Non-pigmented ciliary epithelial cell (primary cell): ENCODE results near the gene NDUFB7.
A peak's percentile ranks its signal among the peaks of the same experiment; 100 is the strongest.
"Not testable (repeated sequence)": the region's sequence is repeated elsewhere in the genome, so short reads cannot be mapped to it uniquely, and the experiment has no call there.

Experiments used
- DNase-seq: peaks from one replicate; pipeline ENCODE4 v3.0.0-alpha.2; 2010; ENCODE audit warnings: low read depth

NDUFB7 gene

DNA sequence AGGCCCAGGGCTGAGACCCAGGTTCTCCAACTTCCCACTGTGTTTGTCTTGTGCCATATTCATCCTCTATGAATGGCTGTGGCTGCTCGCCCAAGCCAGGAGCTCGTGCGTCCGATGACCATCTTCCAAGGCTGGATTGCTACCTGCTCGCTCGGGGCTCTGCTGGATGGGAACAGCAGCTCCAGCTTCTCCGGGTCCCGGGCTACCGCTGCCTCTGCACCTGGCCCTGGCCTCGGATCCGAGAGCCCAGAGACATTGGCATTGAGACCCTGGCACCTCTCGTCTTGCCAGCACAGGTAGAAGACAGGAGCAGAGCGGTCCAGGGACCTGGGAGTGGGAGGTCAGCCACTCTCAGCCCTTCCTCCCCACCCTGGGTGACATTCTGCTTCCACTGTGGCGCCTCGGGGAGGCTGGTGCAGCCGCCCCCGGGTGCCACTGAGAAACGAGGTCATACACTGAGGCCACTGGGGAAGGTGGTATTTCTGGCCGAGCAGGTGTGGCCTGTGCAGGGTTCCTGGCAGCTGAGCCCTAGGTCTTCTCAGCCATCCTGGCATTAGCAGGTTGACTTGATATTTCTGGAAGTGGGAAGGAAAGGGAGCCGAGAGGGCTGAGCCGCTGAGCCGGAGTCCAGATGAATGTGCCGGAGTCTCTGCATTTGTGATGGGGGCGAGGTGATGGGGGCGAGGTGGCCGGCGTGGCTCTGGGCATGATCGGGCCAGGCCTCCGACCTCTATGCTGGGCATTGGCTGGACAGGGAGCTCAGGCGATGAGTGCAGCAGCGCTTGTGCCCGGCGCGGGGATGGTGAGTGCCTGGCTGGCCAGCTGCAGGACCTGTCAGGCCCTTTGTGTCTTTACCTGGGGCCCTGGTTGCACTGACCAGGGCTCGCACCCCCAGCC lies 18.6 kb downstream of the NDUFB7 start:
- DNase-seq = no peak

- not testable (repeated sequence) for DNase-seq
Measured at GRCh38 chr19:14552006-14552360, 19.9 kb downstream of the NDUFB7 start.

DNA sequence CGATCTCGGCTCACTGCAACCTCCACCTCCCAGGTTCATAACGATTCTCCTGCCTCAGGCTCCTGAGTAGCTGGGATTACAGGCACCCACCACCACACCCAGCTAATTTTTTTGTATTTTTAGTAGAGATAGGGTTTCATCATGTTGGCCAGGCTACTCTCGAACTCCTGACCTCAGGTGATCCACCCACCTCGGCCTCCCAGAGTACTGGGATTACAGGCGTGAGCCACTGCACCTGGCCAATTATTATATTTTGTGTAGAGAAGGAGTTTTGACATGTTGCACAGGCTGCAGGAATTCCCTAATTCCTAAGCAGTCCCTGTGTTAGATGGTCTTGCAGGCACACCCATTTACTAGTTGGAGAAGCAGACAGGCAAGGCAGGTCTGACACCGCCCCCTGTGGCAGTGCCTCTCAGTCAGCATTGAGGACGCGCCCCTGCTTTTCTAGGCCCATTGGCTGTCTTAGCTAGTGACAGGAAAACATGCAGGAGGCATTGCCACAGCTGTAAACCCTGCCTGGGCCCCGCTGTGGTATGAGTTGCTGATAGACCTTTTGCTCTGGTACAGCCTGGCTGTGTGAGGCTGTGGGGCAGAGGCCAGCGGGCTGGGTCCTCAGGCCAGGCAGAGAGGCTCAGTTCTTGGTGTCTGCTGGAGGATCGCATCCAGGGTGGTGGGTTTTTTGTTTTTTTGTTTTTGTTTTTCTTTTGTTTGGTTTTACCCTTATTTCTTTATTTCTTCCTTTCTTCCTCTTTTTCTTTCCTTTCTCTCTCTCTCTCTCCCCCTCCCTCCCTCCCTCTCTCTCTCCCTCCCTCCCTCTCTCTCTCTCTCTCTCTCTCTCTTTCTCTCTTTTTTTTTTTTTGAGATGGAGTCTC lies 20.5 kb downstream of the NDUFB7 start:
- not testable (repeated sequence) for DNase-seq

- DNase-seq = no peak
Measured at GRCh38 chr19:14550201-14550754, 21.6 kb downstream of the NDUFB7 start.

GRCh38 chr19:14545716-14546082 lies 26.2 kb downstream of the NDUFB7 start:
- DNase-seq = no peak

GRCh38 chr19:14544977-14545715 lies 26.7 kb downstream of the NDUFB7 start:
- DNase-seq = no peak

DNA sequence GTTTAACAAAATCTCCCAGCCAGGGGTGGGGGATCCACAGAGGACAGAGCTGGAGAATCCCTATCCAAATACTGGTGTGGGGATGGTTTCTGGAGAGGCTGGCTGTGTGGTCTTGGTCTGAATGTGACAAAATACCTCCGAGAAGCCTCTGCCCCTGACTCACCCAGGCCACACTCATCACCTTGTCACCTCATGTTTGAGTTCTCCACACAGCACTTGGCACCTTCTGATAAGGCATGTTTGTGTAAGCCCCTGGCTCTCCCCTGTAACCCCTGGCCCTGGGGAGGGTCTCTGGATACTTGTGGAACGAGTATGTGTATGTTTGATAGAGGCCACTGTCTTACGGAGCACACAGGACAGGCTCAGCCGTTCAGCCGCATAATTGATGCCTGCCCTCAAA lies 27.8 kb downstream of the NDUFB7 start:
- DNase-seq = no peak

- DNase-seq = no peak
Measured at GRCh38 chr19:14542711-14543328, 29.0 kb downstream of the NDUFB7 start.

DNA sequence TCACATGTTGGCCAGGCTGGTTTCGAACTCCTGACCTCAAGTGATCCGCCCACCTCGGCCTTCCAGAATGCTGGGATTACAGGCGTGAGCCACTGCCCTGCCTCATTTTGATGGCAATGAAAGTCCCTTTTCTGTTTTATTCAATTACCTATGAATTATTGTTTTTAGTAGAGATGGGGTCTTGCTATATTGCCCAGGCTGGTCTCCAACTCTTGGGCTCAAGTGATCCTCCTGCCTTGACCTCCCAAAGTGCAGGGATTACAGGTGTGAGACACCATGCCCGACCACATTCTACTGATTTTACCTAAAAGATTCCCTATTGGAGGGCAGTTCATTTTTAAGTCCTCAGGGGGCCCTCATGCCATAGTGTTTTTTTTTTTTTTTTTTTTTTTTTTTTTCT lies 29.9 kb downstream of the NDUFB7 start:
- DNase-seq = not testable (repeated sequence)

DNA sequence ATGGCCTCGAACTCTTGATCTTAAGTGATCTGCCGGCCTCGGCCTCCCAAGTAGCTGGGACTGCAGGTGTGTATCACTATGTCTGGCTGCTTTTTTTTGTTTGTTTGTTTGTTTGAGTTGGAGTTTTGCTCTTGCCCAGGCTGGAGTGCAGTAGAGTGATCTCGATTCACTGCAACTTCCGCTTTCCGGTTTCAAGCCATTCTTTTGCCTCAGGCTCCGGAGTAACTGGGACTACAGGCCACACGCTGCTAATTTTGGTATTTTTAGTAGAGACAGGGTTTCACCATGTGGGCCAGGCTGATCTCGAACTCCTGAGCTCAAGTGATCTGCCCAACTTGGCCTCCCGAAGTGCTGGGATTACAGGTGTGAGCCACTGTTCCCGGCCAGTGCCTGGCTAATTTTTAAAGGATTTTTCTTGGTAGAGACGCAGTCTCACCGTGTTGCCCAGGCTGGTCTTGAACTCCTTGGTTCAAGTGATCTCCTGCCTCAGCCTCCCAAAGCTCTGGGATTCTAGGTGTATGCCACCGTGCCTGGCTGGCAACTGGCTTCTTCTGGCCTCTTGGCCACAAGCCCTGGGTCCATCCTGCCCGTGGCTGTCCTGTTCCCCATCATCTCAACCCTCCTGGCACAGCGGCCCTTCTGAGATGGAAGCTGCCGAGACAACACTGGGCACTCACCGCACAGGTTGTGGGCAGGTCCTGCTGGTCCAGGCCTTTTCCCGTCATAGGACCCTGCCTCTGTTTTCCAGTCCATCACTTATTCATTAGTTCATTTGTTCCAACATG lies 30.9 kb downstream of the NDUFB7 start:
- DNase-seq = no peak

- DNase-seq = no peak
Measured at GRCh38 chr19:14536926-14537692, 34.8 kb downstream of the NDUFB7 start.

DNA sequence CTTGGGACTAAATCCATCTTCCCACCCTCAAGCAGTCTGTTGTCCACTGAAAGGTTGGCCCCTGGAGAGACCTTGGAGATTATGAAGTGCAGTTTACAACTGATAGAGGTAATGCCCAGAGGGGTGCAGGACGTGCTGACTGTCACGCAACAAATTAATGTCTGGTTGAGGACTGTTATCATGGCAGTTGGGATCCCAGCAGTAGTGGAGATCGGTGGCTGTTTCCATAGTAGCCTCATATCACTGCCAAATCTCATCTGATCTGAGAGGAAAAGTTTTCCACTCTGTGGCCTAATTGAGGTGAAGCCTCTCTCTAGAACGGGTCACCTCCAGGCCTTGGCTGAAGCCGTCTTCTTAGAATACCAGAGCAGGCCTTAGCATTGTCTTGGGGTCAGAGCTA lies 38.4 kb downstream of the NDUFB7 start:
- DNase-seq = no peak

DNA sequence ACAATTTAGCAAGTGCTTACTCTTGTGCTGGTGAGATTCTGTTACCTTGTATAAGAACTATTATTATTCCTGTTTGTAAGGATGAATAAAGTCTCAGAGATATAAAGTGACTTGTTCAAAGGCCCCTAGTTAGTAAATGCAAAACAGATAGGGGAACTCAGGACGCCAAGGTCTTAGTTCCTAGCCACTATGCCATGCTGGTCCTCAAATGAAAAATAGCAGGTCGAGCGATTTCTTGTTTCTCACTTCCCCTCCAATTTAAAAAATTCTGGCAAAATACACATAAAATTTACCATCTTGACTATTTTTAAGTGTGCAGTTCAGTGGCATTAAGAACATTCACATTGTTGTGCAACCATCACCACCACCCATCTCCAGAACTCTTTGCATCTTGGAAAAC lies 41.4 kb downstream of the NDUFB7 start:
- no peak for DNase-seq

DNA sequence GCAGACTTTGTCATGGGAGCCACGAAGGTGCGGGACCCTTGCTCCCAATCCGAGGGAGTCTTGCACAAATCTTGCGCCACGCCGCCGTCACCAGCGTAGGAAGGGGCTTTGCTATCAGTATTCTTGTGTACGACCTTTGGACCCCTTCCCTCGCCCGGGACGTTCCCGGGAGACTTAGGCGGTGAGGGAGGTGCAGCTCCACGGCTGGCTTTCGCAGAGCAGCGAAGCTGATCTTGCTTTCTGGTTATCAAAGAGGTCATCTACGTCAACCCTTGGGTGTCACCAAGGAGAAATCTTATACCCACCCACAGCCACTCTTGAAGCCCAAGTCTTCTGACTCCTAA lies 41.9 kb downstream of the NDUFB7 start:
- no peak for DNase-seq

DNA sequence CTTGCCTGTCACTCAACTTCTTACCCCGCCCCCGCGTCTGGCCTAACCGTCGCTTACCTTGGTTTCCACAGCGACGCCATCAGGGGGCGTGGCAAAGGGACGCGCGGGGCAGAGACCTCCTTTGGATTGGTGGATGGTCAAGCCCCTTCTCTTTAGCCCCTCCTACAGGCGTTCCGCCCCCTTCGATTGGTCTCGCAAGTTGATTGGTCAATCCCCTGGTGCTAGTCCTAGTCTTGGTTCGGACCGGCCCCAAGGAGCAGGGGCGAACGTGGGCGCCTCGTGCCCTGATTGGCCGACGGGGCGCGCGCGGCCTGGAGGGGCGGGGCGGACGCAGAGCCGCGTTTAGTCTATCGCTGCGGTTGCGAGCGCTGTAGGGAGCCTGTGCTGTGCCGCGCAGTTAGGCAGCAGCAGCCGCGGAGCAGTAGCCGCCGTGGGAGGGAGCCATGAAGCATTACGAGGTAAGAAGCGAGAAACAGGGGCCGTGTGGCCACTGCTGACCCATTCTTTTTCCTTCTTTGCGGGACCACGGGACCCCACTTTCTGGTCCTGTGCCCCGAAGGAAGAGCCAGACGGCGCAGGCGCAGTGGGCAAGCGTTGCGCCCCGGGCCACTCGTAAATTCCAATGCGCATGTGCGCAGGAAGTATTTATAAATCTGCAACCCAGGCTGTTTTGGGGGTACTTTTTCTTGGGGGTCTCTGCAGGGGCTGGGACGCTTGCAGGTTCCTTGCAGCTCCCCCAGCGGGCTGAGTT lies 42.4 kb downstream of the NDUFB7 start, which contains the start of gene TECR:
TECR (plus strand) TSS at position 341 of the 751 bp plus-strand sequence; CDS start at position 444, 103 bp downstream.
- DNase-seq = peak; percentile 100

- DNase-seq = no peak
Measured at GRCh38 chr19:14528419-14529253, 43.2 kb downstream of the NDUFB7 start.

DNA sequence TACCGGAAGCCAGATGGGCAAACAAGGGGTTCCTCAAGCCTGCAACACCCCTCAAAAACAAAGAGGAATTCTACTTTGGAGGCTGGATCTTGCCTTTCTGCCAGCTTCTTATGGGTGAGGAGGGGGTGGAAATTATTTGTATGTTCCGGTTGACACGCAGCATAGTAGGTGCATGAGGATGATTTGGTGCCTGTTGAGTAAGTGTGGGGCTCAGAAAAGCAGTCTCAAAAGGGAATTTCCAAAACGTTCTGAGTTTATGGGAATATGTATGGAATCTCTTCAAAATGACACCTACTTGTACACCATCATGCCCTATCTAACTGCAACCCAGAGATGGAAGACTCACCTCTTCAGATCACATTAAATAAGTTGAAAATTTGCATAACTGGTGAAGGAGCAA lies 45.4 kb downstream of the NDUFB7 start:
- DNase-seq = no peak

DNA sequence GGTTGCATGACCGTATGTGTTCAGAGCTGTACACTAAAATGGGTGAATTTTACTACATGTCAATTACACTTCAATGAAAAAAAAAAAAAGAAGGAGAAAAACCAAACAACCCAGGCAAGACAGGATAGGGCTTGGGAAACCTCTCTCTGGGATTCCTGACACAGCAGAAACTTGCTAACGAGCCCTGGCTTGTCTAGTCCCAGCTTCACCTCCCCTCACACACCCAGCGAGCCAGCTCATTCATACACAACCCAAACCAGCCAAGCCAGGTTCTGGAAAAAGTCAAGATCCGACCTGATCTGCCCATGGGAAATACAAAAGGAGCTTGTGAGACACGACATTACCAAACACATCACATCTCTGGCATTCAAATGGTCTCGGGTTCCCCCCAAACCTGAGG lies 46.1 kb downstream of the NDUFB7 start:
- DNase-seq = no peak
